C4-2B (cell line): ENCODE measurements around the gene ERMARD.

Experiments
- CTCF ChIP-seq: fragments of 450-650 bp; conservative IDR thresholded peaks from 2 replicates; pipeline ENCODE4 v1.5.1; 2017; ENCODE audit warnings: mild to moderate bottlenecking
- ZFX ChIP-seq: fragments of 450-650 bp; IDR thresholded peaks from 2 replicates; pipeline ENCODE4 v1.6.1; 2017

DNA sequence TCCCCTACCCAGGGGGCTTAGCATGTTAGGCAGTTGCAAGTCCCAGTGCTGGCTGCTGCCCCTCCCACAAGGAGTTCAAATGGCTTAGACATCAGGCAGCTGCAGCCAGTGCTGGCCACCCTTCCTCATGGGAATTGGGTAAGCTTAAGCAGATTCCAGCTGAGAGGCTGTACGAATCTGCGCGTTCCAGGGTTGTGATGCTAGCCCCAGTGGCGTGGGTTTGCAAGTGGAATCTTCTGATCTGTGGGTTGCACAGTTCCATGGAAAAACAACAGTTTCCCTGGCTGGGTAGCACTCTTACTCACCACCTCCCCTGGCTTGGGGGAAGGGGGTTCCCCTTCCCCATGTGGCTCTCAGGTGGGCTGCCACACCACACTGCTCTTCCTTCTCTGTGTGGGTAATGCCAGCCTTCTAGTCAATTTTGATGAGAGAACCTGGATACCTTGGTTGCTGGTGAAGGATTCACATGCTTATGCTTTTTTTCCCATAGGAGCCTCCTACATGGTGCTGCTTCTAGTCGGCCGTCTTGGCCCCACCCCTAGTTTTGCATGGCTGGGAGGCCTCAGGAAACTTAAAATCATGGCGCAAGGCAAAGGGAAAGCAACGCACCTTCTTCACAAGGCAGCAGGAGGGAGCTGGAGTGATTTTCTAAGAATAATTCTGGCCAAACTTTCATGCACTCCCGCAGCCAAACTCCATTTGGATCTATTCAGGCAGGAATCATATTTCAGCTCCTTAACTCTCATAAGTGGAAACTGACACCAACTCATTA, 13.0 kb upstream of the ERMARD start:
- TF ChIP-seq CTCF (no peak), ZFX (no peak)
